Measurements from ENCODE around the gene NRN1L.

Gene NRN1L

GRCh38 chr16:67882374-67883145, 2.1 kb upstream of the NRN1L start:
- no peaks in the 10 kb centered on the region for H3K9me3 ChIP-seq (ENCODE audit: control insufficient read depth, insufficient read depth, low read length)
- H3K4me1 ChIP-seq (ENCODE audit: insufficient read depth, low read length) = peaks cover 19% of the 10 kb centered on the region; the same call in 1 of the 2 replicates
- peaks cover 6% of the 10 kb centered on the region for H3K36me3 ChIP-seq (ENCODE audit: insufficient read depth, low read length)
- no peak overlapping the region for H3K9ac ChIP-seq (ENCODE audit: low read depth, low read length)

GRCh38 chr16:67883146-67883871, 1.4 kb upstream of the NRN1L start:
- Histone ChIP-seq H3K4me1 (ENCODE audit: insufficient read depth, low read length) (peaks cover 19% of the 10 kb centered on the region; the same call in 1 of the 2 replicates), H3K36me3 (ENCODE audit: insufficient read depth, low read length) (no peaks in the 10 kb centered on the region; the same call in none of the 2 replicates), H3K9me3 (ENCODE audit: control insufficient read depth, insufficient read depth, low read length) (no peaks in the 10 kb centered on the region), H3K9ac (ENCODE audit: low read depth, low read length) (no peak overlapping the region)

GRCh38 chr16:67883872-67884261, 818 bp upstream of the NRN1L start:
- no peaks in the 10 kb centered on the region for H3K9me3 ChIP-seq (ENCODE audit: control insufficient read depth, insufficient read depth, low read length)
- H3K9ac ChIP-seq (ENCODE audit: low read depth, low read length) = no peak overlapping the region
- H3K4me1 ChIP-seq (ENCODE audit: insufficient read depth, low read length) = peaks cover 19% of the 10 kb centered on the region; the same call in 1 of the 2 replicates
- no peaks in the 10 kb centered on the region; the same call in none of the 2 replicates for H3K36me3 ChIP-seq (ENCODE audit: insufficient read depth, low read length)

- no peaks in the 10 kb centered on the region for H3K36me3 ChIP-seq (ENCODE audit: insufficient read depth, low read length)
- no peaks in the 10 kb centered on the region for H3K9me3 ChIP-seq (ENCODE audit: control insufficient read depth, insufficient read depth, low read length)
- H3K9ac ChIP-seq (ENCODE audit: low read depth, low read length) = no peak overlapping the region; the same call in 1 of the 2 replicates
- peaks cover 19% of the 10 kb centered on the region; the same call in 1 of the 2 replicates for H3K4me1 ChIP-seq (ENCODE audit: insufficient read depth, low read length)
Observed at GRCh38 chr16:67885545-67885944, 860 bp downstream of the NRN1L start.

- H3K4me1 ChIP-seq (ENCODE audit: insufficient read depth, low read length) = peaks cover 19% of the 10 kb centered on the region; the same call in 1 of the 2 replicates
- no peak overlapping the region for H3K9ac ChIP-seq (ENCODE audit: low read depth, low read length)
- H3K9me3 ChIP-seq (ENCODE audit: control insufficient read depth, insufficient read depth, low read length) = no peaks in the 10 kb centered on the region
- H3K36me3 ChIP-seq (ENCODE audit: insufficient read depth, low read length) = no peaks in the 10 kb centered on the region
Observed at GRCh38 chr16:67885976-67886375, 1.3 kb downstream of the NRN1L start.

- Histone ChIP-seq H3K9ac (ENCODE audit: low read depth, low read length) (no peak overlapping the region), H3K36me3 (ENCODE audit: insufficient read depth, low read length) (no peaks in the 10 kb centered on the region), H3K9me3 (ENCODE audit: control insufficient read depth, insufficient read depth, low read length) (no peaks in the 10 kb centered on the region), H3K4me1 (ENCODE audit: insufficient read depth, low read length) (peaks cover 19% of the 10 kb centered on the region; the same call in 1 of the 2 replicates)
Observed at GRCh38 chr16:67886387-67886786, 1.7 kb downstream of the NRN1L start.

- H3K9ac ChIP-seq (ENCODE audit: low read depth, low read length) = no peak overlapping the region
- no peaks in the 10 kb centered on the region for H3K36me3 ChIP-seq (ENCODE audit: insufficient read depth, low read length)
- peaks cover 19% of the 10 kb centered on the region; the same call in 1 of the 2 replicates for H3K4me1 ChIP-seq (ENCODE audit: insufficient read depth, low read length)
Observed at GRCh38 chr16:67888331-67888730, 3.6 kb downstream of the NRN1L start.

GRCh38 chr16:67892375-67892774, 7.7 kb downstream of the NRN1L start:
- peak overlapping the region; percentile 58; the same call in 1 of the 2 replicates for H3K9ac ChIP-seq (ENCODE audit: low read depth, low read length)
- H3K36me3 ChIP-seq (ENCODE audit: insufficient read depth, low read length) = no peaks in the 10 kb centered on the region
- H3K4me1 ChIP-seq (ENCODE audit: insufficient read depth, low read length) = no peaks in the 10 kb centered on the region; the same call in 1 of the 2 replicates
- H3K9me3 ChIP-seq (ENCODE audit: control insufficient read depth, insufficient read depth, low read length) = no peaks in the 10 kb centered on the region

More at GRCh38 chr16:67888331-67888730, 3.6 kb downstream of the NRN1L start:
- H3K9me3 ChIP-seq (ENCODE audit: control insufficient read depth, insufficient read depth, low read length) = no peaks in the 10 kb centered on the region

- no peaks in the 10 kb centered on the region for H3K9me3 ChIP-seq (ENCODE audit: control insufficient read depth, insufficient read depth, low read length)
- H3K4me1 ChIP-seq (ENCODE audit: insufficient read depth, low read length) = no peaks in the 10 kb centered on the region; the same call in 1 of the 2 replicates
- no peaks in the 10 kb centered on the region for H3K36me3 ChIP-seq (ENCODE audit: insufficient read depth, low read length)
- peak within 1 kb of the TSS; percentile 97 for H3K9ac ChIP-seq (ENCODE audit: low read depth, low read length)
Observed at GRCh38 chr16:67892899-67893742, 8.4 kb downstream of the NRN1L start, which contains the start of gene PSKH1. Gene PSKH1, plus strand, starts transcription at chr16:67893254. Its CDS starts 15,496 bp downstream, at chr16:67908750.

- no peaks in the 10 kb centered on the region; the same call in 1 of the 2 replicates for H3K4me1 ChIP-seq (ENCODE audit: insufficient read depth, low read length)
- peak overlapping the region; percentile 97 for H3K9ac ChIP-seq (ENCODE audit: low read depth, low read length)
- no peaks in the 10 kb centered on the region for H3K9me3 ChIP-seq (ENCODE audit: control insufficient read depth, insufficient read depth, low read length)
- H3K36me3 ChIP-seq (ENCODE audit: insufficient read depth, low read length) = no peaks in the 10 kb centered on the region
Observed at GRCh38 chr16:67893743-67894399, 9.2 kb downstream of the NRN1L start.

GRCh38 chr16:67897231-67897630, 12.5 kb downstream of the NRN1L start:
- H3K4me1 ChIP-seq (ENCODE audit: insufficient read depth, low read length) = no peaks in the 10 kb centered on the region; the same call in 1 of the 2 replicates
- H3K9ac ChIP-seq (ENCODE audit: low read depth, low read length) = no peak overlapping the region
- no peaks in the 10 kb centered on the region for H3K36me3 ChIP-seq (ENCODE audit: insufficient read depth, low read length)
- no peaks in the 10 kb centered on the region for H3K9me3 ChIP-seq (ENCODE audit: control insufficient read depth, insufficient read depth, low read length)

- Histone ChIP-seq H3K9me3 (ENCODE audit: control insufficient read depth, insufficient read depth, low read length) (no peaks in the 10 kb centered on the region), H3K4me1 (ENCODE audit: insufficient read depth, low read length) (no peaks in the 10 kb centered on the region), H3K36me3 (ENCODE audit: insufficient read depth, low read length) (no peaks in the 10 kb centered on the region), H3K9ac (ENCODE audit: low read depth, low read length) (no peak overlapping the region)
Observed at GRCh38 chr16:67901734-67902133, 17.0 kb downstream of the NRN1L start.

- Histone ChIP-seq H3K9ac (ENCODE audit: low read depth, low read length) (no peak overlapping the region), H3K9me3 (ENCODE audit: control insufficient read depth, insufficient read depth, low read length) (no peaks in the 10 kb centered on the region), H3K4me1 (ENCODE audit: insufficient read depth, low read length) (no peaks in the 10 kb centered on the region), H3K36me3 (ENCODE audit: insufficient read depth, low read length) (no peaks in the 10 kb centered on the region)
Observed at GRCh38 chr16:67902831-67903230, 18.1 kb downstream of the NRN1L start.

Measured in ES-I3 (cell line).